Kidney (tissue), 14 donors: ENCODE measurements around the gene ZNF32. TPM values are rescaled to one million over a fixed set of nuclear protein-coding genes. Genes with fewer than 3 reads are reported as not detected.
A peak's percentile ranks its signal among the peaks of the same experiment; 100 is the strongest.

Source experiments
- DNase-seq, 5 donors: peaks; one replicate each; pipeline ENCODE4 v3.0.0-alpha.2; 2013 to 2020
- FAIRE-seq: peaks from 2 replicates; lab custom pipeline; 2012; peaks lifted over from hg19 to GRCh38; lab: Jason Lieb, UNC
- H3K27ac ChIP-seq, 2 donors: one replicate each; pipeline ENCODE4 v1.7.0; 2013; ENCODE audit warnings: low read depth in 2 of 2, low read length in 2 of 2, inconsistent platforms in 1 of 2
- H3K27me3 ChIP-seq: one replicate; pipeline ENCODE4 v1.7.1; 2013; ENCODE audit warnings: low read length, inconsistent platforms; ENCODE audit not compliant: control insufficient read depth, insufficient read depth
- H3K36me3 ChIP-seq, 3 donors: one replicate each; pipeline versions ENCODE4 v1.7.0 to v1.7.1; 2013; ENCODE audit warnings: low read length in 3 of 3, control low read depth in 1 of 3, inconsistent platforms in 1 of 3; ENCODE audit not compliant: insufficient read depth in 3 of 3, control insufficient read depth in 2 of 3
- H3K4me1 ChIP-seq, 3 donors: one replicate each; pipeline versions ENCODE4 v1.7.0 to v1.7.1; 2013; ENCODE audit warnings: low read length in 3 of 3, inconsistent platforms in 1 of 3, low read depth in 1 of 3; ENCODE audit not compliant: control insufficient read depth in 2 of 3, insufficient read depth in 2 of 3
- H3K4me3 ChIP-seq, 3 donors: one replicate each; pipeline versions ENCODE4 v1.7.0 to v1.8.1; 2013; ENCODE audit warnings: low read length in 3 of 3, control low read depth in 1 of 3, inconsistent platforms in 1 of 3
- H3K9ac ChIP-seq, 3 donors: one replicate each; pipeline versions ENCODE4 v1.7.0 to v1.7.1; 2013; ENCODE audit warnings: low read length in 3 of 3, control low read depth in 1 of 3, inconsistent platforms in 1 of 3
- H3K9me3 ChIP-seq, 3 donors: one replicate each; pipeline versions ENCODE4 v1.7.0 to v1.7.1; 2013; ENCODE audit warnings: low read length in 3 of 3, control low read depth in 1 of 3, inconsistent platforms in 1 of 3; ENCODE audit not compliant: control insufficient read depth in 2 of 3, insufficient read depth in 1 of 3
- CTCF ChIP-seq: IDR thresholded peaks from 3 replicates; pipeline ENCODE4 v1.5.1; 2012; ENCODE audit warnings: mild to moderate bottlenecking, moderate library complexity, borderline replicate concordance; ENCODE audit not compliant: insufficient read depth; ENCODE audit errors: extremely low read depth
- intact Hi-C: fragments of 100-400 bp; cut with DNase I; formaldehyde crosslinking; loops from one replicate; pipeline ENCODE4 v1.11.1; 2022
- polyA plus RNA-seq: library from polyadenylated mRNA; stranded (reverse); fragments of 350-450 nt; fragmentation: Illumina TruSeq; extraction: RNeasy Lipid Tissue Mini Kit (QIAGEN cat#74804); gene quantifications from one replicate; pipeline ENCODE4 v1.2.3, GENCODE V29; 2014; ENCODE audit warnings: low read depth, low replicate concordance; ENCODE audit not compliant: insufficient read depth
- total RNA-seq: library from RNA; stranded (reverse); fragmentation: NEBNext Ultra II Directional; extraction: Animal tissue kit (Norgen Biotek cat#: 25700); gene quantifications from one replicate; pipeline ENCODE4 v1.2.1, GENCODE V29; 2021
- donor health status: control.
- donor health status: control.
- donor health status: control.
- donor health status: control.
- donor health status: control.
- donor health status: DM: yes; HTN: yes; CAD: no.
- donor health status: Normal renal cell carcinoma (clear cell type).

The ZNF32 gene
- total and polyA plus RNA-seq, 2 donors from 2014 or later = 35.0 to 73.7 TPM

- no peak overlapping the region for H3K9ac ChIP-seq
- peaks cover 0 to 10% (median 9%) of the 10 kb centered on the region in 3 donors for H3K36me3 ChIP-seq
- no peak overlapping the region for H3K27ac ChIP-seq
- DNase-seq = no peak
- no peak for TF ChIP-seq CTCF
- H3K4me1 ChIP-seq = no peaks in the 10 kb centered on the region
- no peaks in the 10 kb centered on the region for H3K27me3 ChIP-seq
- intact Hi-C loops = no loop called here
- FAIRE-seq = no peak
- H3K4me3 ChIP-seq = no peak overlapping the region
- peaks cover 0 to 12% (median 8%) of the 10 kb centered on the region in 3 donors for H3K9me3 ChIP-seq
Measured at GRCh38 chr10:43616697-43617370, 31.8 kb downstream of the ZNF32 start.

- Histone ChIP-seq H3K27me3 (no peaks in the 10 kb centered on the region), H3K4me3 (no peak overlapping the region), H3K4me1 (peaks cover 0 to 5% (median 0%) of the 10 kb centered on the region in 3 donors), H3K9ac (no peak overlapping the region), H3K36me3 (peaks cover 0 to 5% (median 4%) of the 10 kb centered on the region in 3 donors), H3K27ac (no peak overlapping the region), H3K9me3 (no peaks in the 10 kb centered on the region)
- no peak for DNase-seq
- no peak for TF ChIP-seq CTCF
- FAIRE-seq = no peak
- intact Hi-C loops = no loop called here
Measured at GRCh38 chr10:43610636-43611035, 38.0 kb downstream of the ZNF32 start.

GRCh38 chr10:43607199-43607573, 41.5 kb downstream of the ZNF32 start:
- Histone ChIP-seq H3K9me3 (no peaks in the 10 kb centered on the region), H3K27me3 (no peaks in the 10 kb centered on the region), H3K4me1 (peaks cover 0 to 5% (median 0%) of the 10 kb centered on the region in 3 donors), H3K36me3 (no peaks in the 10 kb centered on the region), H3K9ac (peak overlapping the region in 1 of 3 donors; percentile 27), H3K27ac (no peak overlapping the region), H3K4me3 (peak overlapping the region; percentile 60 to 76 (median 74))
- no peak for DNase-seq
- TF ChIP-seq CTCF = no peak
- no peak for FAIRE-seq
- intact Hi-C loops = no loop called here
